Memory B cell (primary cell): ENCODE results near the gene ESYT2.
A peak's percentile ranks its signal among the peaks of the same experiment; 100 is the strongest.
"Not testable (repeated sequence)": the region's sequence is repeated elsewhere in the genome, so short reads cannot be mapped to it uniquely, and the experiment has no call there.

Experiments
- ATAC-seq: fragments of 150-1000 bp; cut with Tn5 transposase; 2 replicates; pipeline ENCODE4 v1.10.0; 2021; ENCODE audit warnings: low read depth, mild to moderate bottlenecking, moderate library complexity
- DNase-seq, 2 donors: peaks; one replicate each; pipeline ENCODE4 v3.0.0; 2022; ENCODE audit warnings: low spot score in 2 of 2
- H3K27ac Mint-ChIP-seq: one replicate; pipeline ENCODE4 v1.8.0; 2022; ENCODE audit warnings: mild to moderate bottlenecking, moderate library complexity, mixed read lengths
- H3K27me3 Mint-ChIP-seq: one replicate; pipeline ENCODE4 v1.8.0; 2022; ENCODE audit warnings: mixed read lengths
- H3K36me3 Mint-ChIP-seq: one replicate; pipeline ENCODE4 v1.8.0; 2022; ENCODE audit warnings: mild to moderate bottlenecking, mixed read lengths
- H3K4me1 Mint-ChIP-seq: one replicate; pipeline ENCODE4 v1.8.0; 2022; ENCODE audit warnings: mixed read lengths
- H3K4me3 Mint-ChIP-seq: one replicate; pipeline ENCODE4 v1.8.0; 2022; ENCODE audit warnings: mild to moderate bottlenecking, moderate library complexity, mixed read lengths
- H3K9me3 Mint-ChIP-seq: one replicate; pipeline ENCODE4 v1.8.0; 2022; ENCODE audit warnings: mixed read lengths

Gene ESYT2, protein sequence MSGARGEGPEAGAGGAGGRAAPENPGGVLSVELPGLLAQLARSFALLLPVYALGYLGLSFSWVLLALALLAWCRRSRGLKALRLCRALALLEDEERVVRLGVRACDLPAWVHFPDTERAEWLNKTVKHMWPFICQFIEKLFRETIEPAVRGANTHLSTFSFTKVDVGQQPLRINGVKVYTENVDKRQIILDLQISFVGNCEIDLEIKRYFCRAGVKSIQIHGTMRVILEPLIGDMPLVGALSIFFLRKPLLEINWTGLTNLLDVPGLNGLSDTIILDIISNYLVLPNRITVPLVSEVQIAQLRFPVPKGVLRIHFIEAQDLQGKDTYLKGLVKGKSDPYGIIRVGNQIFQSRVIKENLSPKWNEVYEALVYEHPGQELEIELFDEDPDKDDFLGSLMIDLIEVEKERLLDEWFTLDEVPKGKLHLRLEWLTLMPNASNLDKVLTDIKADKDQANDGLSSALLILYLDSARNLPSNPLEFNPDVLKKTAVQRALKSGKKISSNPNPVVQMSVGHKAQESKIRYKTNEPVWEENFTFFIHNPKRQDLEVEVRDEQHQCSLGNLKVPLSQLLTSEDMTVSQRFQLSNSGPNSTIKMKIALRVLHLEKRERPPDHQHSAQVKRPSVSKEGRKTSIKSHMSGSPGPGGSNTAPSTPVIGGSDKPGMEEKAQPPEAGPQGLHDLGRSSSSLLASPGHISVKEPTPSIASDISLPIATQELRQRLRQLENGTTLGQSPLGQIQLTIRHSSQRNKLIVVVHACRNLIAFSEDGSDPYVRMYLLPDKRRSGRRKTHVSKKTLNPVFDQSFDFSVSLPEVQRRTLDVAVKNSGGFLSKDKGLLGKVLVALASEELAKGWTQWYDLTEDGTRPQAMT

DNA sequence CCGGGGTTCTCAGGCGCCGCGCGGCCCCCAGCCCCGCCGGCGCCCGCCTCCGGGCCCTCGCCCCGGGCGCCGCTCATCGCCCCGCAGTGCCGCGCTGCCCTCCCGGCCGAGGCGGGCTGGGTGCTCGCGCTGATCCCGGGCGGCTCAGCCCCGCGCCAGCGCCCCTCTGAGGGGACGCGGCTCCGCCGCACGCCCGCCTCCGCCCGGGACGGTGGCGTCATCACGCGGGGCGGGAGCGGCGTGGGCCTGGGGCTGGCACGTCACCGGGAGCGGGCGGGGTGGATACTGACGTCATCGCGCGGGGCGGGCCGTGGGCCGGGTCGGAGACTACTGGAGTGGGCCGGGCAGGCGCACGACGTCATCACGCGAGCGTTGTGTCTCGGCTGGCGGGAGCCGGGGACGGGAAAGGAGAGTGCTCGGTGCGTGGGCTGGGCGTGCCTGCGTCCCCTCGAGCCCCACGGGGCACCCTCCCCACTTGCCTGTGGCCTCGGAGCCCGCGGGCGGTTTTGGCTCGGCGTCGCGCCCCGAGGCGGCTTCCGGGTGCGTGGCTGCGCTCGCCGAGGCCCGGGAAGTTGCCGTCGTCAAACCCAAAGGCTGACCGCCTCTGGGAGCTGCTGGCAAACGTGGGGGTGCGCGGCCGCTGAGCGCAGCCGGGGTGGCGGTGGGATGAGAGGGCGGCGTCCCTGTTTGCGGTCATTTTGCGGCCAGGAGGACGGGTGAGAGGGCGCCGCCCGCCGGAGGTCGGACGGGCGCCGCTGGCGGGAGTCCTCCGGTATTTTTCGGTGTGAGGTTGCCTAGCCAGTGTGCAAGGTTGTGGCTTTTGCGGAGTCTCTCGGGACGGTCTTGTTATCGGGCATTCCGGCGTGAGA lies at the start of gene ESYT2:
Gene ESYT2 (minus strand): TSS at position 168 of the 869 bp plus-strand sequence. CDS start 91 bp downstream, at position 77.
- H3K9me3 Mint-ChIP-seq = no peaks in the 10 kb centered on the region
- H3K36me3 Mint-ChIP-seq = peaks cover 2% of the 10 kb centered on the region
- DNase-seq (peak; percentile 100), ATAC-seq (peak; percentile 75)
- H3K27ac Mint-ChIP-seq = peak within 1 kb of the TSS; percentile 95
- H3K4me1 Mint-ChIP-seq = peaks cover 17% of the 10 kb centered on the region
- no peaks in the 10 kb centered on the region for H3K27me3 Mint-ChIP-seq
- peak within 1 kb of the TSS; percentile 90 for H3K4me3 Mint-ChIP-seq

GRCh38 chr7:158878151-158879079 lies 49.1 kb upstream of the ESYT2 start:
- H3K4me3 Mint-ChIP-seq, H3K27ac Mint-ChIP-seq, H3K4me1 Mint-ChIP-seq, H3K9me3 Mint-ChIP-seq, ATAC-seq, DNase-seq, H3K27me3 Mint-ChIP-seq: not testable (repeated sequence)
- H3K36me3 Mint-ChIP-seq = peaks cover 34% of the 10 kb centered on the region

DNA sequence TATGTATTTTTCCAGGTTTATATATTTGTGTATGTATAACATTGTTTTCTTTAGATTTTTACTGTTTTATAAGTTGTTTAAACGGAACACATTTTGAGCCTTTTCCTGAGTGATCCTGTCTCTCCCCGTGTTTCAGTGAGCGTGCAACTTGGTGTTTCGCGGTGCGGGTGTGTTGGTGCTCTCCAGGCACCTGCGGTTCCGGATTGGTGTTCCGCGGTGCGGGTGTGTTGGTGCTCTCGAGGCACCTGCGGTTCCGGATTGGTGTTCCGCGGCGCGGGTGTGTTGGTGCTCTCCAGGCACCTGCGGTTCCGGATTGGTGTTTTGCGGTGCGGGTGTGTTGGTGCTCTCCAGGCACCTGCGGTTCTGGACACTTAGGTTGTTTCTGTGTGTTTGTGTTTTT lies 47.7 kb upstream of the ESYT2 start:
- no peak for ATAC-seq
- no peak for DNase-seq
- Mint-ChIP-seq H3K27ac (no peak overlapping the region), H3K9me3 (no peaks in the 10 kb centered on the region), H3K4me1 (no peaks in the 10 kb centered on the region), H3K36me3 (peaks cover 32% of the 10 kb centered on the region), H3K27me3 (no peaks in the 10 kb centered on the region), H3K4me3 (no peak overlapping the region)

DNA sequence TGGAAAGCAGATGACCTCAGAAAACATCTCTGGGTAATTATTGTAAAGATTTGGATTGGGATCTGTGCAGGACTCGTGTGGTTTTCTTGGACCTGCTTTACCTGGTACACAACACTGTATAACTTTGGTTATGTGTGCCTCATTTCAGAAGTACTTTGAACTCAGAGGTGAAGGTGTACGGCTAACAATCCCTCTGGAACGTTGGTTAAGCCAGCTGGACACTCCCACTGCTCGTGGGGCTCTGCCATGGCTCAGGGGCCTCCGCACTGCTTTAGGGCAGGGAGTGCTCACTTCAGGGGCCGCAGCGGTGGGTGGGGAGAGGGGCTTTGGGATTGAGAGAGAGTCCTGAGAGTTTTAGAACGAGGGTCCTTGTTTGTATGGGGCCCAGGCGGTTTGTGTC lies 40.6 kb upstream of the ESYT2 start:
- Mint-ChIP-seq H3K9me3 (no peaks in the 10 kb centered on the region), H3K36me3 (peaks cover 15% of the 10 kb centered on the region), H3K27ac (no peak overlapping the region), H3K4me1 (peaks cover 4% of the 10 kb centered on the region), H3K4me3 (no peak overlapping the region), H3K27me3 (no peaks in the 10 kb centered on the region)
- no peak for DNase-seq
- ATAC-seq = no peak

DNA sequence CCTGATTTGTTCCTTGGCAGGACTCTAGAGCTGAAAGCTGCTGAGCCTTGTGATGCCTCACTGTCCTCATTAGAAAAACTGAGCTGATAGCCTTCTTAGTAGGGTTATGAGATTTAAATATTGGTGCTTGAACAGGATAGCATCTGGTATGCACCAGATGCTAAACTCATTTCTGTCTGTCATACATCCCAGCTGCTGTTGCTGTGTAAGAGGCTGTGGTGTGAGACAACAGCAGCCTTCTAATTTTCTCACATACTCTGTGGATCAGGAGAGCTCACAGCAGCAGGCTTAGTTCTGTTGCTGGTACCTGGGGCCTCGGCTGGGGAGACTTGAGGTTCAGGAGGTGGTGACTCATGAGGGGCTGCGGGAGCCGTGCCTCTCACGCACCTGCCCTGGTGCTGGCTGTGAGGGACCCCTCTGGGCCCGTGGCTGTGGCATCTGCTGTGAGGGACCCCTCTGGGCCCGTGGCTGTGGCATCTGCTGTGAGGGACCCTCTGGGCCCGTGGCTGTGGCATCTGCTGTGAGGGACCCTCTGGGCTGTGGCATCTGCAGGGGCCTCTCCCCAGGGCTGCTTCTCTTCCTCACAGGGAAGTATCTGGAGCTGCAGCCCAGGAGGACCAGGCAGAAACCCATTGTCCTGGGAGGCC lies 39.6 kb upstream of the ESYT2 start:
- Mint-ChIP-seq H3K27ac (no peak overlapping the region), H3K27me3 (no peaks in the 10 kb centered on the region), H3K9me3 (no peaks in the 10 kb centered on the region), H3K4me3 (no peak overlapping the region), H3K36me3 (peaks cover 10% of the 10 kb centered on the region), H3K4me1 (peaks cover 11% of the 10 kb centered on the region)
- no peak for DNase-seq
- no peak for ATAC-seq

DNA sequence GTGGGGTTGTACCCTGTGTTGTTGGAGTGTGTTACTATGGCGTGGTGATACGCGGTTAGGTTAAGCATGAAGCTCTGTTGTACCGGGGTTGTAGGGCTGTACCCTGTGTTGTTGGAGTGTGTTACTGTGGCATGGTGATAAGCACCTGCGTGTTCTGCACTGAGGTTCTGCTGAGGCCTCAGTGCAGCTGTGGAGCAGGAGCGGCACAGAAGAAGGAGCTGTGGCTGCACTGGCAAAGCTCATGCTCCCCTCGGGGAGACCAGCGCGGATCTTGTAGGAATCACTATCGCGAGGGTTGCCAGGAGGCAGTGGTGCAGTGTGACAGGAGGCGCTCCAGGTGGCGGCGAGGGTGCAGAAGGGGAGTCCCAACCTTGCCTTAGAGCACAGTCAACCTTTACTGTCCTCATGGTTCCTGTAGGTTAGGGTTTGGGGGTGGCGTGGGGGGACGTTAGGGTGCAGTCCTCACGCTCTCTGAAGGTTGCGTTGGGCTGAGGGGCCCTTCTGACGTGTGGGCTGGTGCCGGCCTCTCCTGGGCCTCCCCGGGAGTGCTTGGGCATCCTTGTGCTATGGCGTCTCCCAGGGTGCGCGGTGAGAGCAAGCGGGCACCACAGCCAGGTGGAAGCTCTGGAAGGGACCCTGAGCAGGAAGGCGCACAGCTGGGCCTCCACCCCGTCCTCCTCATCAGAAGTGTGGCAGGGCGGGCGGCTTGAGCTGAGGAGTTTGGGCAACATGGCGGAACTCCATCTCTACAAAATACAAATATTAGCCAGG lies 38.1 kb upstream of the ESYT2 start:
- H3K4me1 Mint-ChIP-seq = peaks cover 15% of the 10 kb centered on the region
- DNase-seq (no peak), ATAC-seq (no peak)
- no peak overlapping the region for H3K4me3 Mint-ChIP-seq
- peaks cover 10% of the 10 kb centered on the region for H3K36me3 Mint-ChIP-seq
- no peaks in the 10 kb centered on the region for H3K27me3 Mint-ChIP-seq
- H3K9me3 Mint-ChIP-seq = no peaks in the 10 kb centered on the region
- no peak overlapping the region for H3K27ac Mint-ChIP-seq

GRCh38 chr7:158865977-158866376 lies 36.7 kb upstream of the ESYT2 start:
- no peaks in the 10 kb centered on the region for H3K27me3 Mint-ChIP-seq
- H3K36me3 Mint-ChIP-seq = peaks cover 3% of the 10 kb centered on the region
- no peak overlapping the region for H3K27ac Mint-ChIP-seq
- no peaks in the 10 kb centered on the region for H3K9me3 Mint-ChIP-seq
- no peak for ATAC-seq
- no peak for DNase-seq
- peaks cover 15% of the 10 kb centered on the region for H3K4me1 Mint-ChIP-seq
- no peak overlapping the region for H3K4me3 Mint-ChIP-seq

- ATAC-seq (no peak), DNase-seq (no peak)
- H3K4me1 Mint-ChIP-seq = peaks cover 15% of the 10 kb centered on the region
- no peaks in the 10 kb centered on the region for H3K9me3 Mint-ChIP-seq
- no peaks in the 10 kb centered on the region for H3K27me3 Mint-ChIP-seq
- H3K36me3 Mint-ChIP-seq = no peaks in the 10 kb centered on the region
- no peak overlapping the region for H3K27ac Mint-ChIP-seq
- peak overlapping the region; percentile 21 for H3K4me3 Mint-ChIP-seq
These were observed 36.2 kb upstream of the ESYT2 start for GRCh38 chr7:158865462-158865922.

DNA sequence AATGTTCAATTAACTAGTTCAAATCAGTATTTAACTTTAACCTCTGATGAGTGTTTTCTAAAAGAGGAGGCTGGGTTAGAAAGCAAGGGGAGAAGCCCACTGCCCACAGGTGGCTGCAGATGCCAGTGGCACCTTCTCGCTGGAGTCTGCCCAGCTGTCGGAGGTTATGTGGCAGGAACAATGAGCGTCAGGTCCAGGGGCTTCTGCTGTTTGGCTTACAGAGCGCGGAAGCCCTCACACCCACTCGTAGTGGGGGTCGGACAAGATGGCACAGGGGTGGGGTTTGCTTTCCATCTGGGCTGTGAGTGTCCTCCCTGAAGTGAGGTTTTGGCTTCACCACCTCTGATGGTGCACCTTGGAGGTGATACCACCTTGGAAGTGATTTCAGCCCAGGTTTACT lies 35.5 kb upstream of the ESYT2 start:
- Mint-ChIP-seq H3K9me3 (no peaks in the 10 kb centered on the region), H3K4me1 (peaks cover 15% of the 10 kb centered on the region)

DNA sequence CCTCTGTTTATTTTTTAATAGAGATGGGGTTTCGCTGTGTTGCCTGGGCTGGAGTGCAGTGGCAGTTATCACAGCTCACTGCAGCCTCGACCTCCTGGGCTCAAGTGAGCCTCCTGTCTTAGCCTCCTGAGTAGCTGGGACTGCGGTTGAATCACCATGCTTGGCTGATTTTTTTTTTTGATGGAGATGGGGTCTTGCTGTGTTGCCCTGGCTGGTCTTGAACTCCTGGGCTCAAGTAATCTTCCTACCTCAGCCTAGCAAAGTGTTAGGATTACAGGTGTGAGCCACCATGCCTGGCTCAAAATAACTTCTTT lies 35.2 kb upstream of the ESYT2 start:
- Mint-ChIP-seq H3K36me3 (no peaks in the 10 kb centered on the region), H3K27me3 (no peaks in the 10 kb centered on the region), H3K9me3 (no peaks in the 10 kb centered on the region), H3K4me1 (peaks cover 15% of the 10 kb centered on the region), H3K4me3 (peak overlapping the region; percentile 85), H3K27ac (peak overlapping the region; percentile 74)
- DNase-seq (no peak), ATAC-seq (no peak)

More for the DNA sequence above, 35.5 kb upstream of the ESYT2 start:
- H3K27me3 Mint-ChIP-seq = no peaks in the 10 kb centered on the region
- no peaks in the 10 kb centered on the region for H3K36me3 Mint-ChIP-seq
- H3K4me3 Mint-ChIP-seq = peak overlapping the region; percentile 85
- ATAC-seq = no peak
- no peak for DNase-seq
- no peak overlapping the region for H3K27ac Mint-ChIP-seq

DNA sequence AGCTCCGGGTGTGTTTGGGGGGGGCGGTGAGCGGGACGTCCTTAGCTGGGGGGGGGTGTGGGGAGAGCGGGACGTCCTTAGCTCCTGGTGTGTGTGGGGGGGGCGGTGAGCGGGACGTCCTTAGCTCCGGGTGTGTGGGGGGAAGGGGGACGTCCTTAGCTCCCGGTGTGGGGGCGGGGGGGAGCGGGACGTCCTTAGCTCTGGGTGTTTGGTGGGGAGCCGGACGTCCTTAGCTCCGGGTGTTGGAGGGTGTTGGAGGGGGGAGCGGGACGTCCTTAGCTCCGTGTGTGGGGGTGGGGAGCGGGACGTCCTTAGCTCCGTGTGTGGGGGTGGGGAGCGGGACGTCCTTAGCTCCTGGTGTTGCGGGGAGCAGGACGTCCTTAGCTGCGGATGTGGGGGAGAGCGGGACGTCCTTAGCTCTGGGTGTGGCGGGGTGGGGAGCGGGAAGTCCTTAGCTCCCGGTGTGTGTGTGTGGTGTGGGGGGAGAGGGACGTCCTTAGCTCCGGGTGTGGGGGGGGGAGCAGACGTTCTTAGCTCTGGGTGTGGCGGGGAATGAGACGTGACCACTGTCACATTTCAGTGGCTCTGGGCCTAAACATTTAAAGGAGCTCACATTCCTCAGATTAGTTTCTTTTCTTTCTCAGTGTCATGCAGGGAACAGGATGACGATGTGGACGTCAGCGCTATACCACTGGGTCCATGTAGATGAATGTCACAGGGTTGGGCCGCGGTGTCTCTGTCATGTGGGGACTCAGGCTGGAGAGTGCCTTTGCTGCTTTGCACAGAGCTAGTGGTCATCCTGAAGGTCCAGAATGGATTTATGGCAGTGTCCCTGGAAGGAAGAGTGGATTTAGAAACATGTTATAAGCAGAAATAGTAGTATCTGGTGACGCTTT lies 34.5 kb upstream of the ESYT2 start:
- Mint-ChIP-seq H3K36me3 (no peaks in the 10 kb centered on the region), H3K27ac (peak overlapping the region; percentile 74), H3K4me3 (peak overlapping the region; percentile 85), H3K9me3 (no peaks in the 10 kb centered on the region), H3K27me3 (no peaks in the 10 kb centered on the region), H3K4me1 (peaks cover 16% of the 10 kb centered on the region)
- peak; percentile 58 for ATAC-seq
- no peak for DNase-seq
